Kasumi-1 (cell line): ENCODE data around the gene GRM4.
"Not testable (repeated sequence)": the region's sequence is repeated elsewhere in the genome, so short reads cannot be mapped to it uniquely, and the experiment has no call there.

ENCODE experiments used
- DNase-seq, 2 experiments: peaks; one replicate each; lab custom pipeline; 2025; lab: John Stamatoyannopoulos, UW

Gene GRM4

DNA sequence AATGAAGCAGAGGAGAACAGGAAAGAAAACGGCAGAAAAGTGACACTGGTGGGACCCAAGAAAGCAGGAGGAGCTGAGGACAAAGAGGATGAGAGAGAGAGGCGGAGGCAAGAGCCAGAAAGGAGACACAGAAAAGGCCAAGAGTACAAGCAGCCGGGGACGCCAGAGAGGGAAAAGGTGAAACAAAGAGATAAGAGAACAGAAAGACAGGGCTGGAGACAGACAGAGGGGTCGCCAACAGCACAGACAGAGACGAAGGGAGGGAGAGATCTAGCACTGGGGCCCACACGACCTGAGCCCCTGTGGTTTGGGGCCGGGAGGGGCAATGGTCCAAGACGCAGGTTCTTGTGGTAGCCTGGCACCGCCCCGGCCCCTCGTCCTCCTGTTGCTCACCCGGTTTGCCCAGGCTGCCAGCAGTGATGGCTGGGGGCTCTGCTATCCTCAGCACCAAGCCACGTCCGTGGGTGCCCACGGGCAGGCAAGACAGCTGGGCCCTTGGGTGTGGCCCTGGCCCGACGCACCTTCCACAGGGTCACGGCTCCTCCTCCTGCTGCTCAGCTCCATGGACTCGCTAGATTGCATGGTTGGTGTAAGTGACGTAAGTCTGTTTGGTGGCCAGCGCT, 123.5 kb downstream of the GRM4 start:
- DNase-seq: no peak

DNA sequence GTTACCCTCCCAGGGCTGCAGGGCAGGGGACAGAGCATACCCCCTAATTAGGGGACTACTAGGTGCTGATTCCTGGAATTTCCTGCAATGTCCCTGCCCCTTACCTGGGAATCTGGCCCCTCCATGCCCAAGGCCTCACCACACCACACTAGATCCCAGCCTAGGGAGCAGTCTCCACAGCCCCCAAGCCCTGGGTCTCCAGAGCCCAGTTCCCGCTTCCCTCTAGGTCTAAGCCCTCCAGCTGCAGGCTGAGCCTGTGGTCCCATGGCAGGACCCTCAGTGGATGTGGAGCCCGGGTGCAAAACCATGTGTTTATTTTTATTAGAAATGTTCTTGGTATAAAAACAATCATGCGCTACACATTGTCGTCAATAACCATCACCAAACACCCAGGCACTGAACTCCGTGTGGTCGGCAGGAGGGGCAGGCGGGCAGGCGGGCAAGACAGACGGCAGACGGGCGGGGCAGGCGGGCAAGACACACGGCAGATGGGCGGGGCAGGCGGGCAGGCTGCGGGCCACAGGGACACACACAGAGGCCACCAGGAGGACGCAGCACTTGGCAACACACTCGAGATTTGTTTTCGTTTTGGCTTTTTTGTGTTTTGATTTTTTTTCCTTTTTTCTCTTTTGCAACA, 124.2 kb downstream of the GRM4 start:
- no peak for DNase-seq

DNA sequence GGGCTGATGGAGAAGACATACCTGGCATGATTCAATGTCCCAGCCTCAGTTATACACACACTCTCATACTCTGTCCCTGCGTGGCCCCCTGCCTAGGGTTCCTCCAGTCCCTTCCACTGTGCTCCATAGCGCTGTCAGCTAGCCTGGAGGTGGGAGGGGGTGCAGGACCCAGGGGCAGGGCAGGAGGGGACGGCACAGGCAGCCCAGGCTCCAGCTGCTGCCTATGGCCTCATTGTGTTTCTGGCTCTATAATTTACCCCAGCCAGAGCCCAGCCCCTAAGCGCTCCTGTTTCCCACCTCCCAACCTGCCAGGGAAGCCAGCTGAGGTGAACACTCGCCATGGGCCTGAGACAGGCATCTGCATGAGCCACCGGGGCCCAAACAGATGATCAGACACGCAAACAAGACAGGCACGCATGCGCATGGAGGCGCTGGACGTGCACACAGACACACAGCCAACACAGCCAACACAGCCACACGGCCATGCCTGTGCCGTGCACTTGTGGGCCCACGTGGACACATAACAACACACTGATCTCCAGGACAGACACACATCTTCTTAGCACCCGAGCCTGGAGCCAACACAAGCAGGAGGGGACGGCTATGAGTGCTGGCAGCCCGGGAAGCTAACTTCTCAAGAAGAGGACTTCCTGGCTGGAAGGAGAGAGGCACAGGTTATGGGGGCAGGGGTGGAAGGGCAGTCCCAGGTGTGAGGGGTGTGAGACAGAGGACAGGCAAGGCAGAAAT, 124.9 kb downstream of the GRM4 start:
- no peak for DNase-seq

DNA sequence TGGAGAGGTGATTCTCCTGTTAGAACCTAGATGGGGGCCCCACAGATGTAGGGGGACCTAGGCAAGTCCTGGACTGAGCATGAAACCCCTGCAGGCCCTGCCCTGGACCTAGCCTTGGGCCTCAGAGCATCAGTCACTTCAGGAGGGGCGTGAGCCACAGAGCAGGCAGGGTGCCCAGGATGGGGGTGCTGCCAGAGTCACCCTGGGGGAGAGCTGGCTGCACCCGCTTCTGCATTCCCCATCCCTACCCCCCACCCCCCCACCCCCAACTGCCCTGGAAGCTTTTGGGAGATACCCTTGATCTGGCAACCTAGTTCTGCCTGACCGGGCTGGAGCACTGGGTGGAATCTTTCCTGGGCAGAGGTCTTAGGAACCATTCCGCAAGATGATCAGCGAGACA, 125.6 kb downstream of the GRM4 start:
- no peak for DNase-seq

DNA sequence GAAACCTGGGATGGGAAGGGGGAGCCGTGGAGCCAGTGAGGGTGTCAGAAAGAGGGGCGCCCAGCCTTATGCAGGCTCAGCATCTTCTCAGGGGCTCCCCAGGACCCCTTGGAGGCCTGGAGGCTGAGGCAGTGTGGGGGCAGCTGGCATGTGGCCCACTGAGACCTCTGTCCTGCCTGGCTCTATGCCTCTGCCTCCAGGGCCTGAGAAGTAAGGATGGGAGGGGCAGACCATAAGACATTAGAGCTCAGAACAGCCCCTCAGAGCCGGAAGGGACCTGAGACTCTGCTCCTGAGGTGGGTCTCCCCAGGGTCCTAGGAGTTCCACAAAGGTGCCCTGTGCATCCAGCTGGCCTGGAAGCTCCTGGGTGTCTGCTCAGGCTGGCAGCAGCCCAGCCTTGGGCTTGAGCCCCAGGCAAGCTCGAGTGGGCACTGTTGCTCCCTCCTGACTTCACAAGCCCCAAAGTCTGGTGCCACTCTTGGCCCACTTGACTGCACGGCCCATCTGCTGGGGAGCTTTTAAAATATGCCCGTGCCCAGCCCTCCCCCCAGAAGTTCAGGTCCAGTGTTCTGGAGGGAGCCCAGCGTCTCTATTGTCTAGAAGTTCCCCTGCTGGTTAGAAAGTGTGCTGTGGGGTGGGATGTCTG, 126.8 kb downstream of the GRM4 start:
- no peak for DNase-seq

DNA sequence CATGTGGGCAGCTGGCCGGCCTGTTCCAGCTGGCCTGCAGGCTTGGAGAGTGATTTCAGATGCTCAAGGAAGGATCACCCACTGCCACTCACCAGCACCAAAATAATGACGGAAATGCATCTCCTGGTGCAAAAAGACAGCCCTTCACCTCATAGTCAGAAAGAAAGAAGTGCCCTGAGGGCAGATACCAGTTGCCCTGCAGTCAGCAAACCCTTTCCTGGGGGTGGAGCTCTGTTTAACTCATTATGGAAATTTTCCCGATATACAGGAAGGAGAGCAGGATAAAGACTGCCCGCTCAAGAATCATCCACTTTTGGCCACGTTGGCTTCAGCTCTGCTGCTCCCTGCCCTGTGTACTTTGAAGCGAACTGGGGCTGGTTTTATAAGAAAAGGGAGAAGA, 127.9 kb downstream of the GRM4 start:
- no peak for DNase-seq

DNA sequence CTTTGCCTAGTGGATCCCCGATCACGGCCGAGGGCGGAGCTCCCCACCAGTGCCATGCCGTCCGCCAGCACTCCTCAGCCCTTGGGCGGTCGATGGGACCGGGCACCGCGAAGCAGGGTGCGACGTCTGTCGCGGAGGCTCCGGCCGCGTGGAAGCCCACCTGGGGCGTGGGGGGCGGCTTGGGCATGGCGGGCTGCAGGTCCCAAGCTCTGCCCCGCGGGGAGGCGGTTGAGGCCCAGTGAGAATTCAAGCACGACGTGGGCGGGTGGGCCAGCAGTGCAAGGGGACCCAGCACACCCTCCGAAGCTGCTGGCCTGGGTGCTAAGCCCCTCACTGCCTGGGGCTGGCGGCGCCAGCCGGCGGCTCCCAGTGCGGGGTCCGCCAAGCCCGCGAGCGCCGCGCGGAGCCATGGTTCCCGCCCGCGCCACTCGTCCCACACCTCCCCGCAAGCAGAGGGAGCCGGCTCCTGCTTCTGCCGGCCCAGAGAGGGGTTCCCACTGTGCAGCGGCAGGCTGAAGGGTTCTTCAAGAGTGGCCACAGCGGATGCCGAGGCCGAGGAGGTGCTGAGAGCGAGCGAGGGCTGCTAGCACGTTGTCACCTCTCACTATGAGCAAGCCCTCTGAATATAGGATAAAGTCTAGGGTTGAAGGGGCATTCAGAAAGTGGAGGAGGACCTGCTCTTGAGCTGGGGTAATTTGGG, 128.6 kb downstream of the GRM4 start:
- no peak for DNase-seq

DNA sequence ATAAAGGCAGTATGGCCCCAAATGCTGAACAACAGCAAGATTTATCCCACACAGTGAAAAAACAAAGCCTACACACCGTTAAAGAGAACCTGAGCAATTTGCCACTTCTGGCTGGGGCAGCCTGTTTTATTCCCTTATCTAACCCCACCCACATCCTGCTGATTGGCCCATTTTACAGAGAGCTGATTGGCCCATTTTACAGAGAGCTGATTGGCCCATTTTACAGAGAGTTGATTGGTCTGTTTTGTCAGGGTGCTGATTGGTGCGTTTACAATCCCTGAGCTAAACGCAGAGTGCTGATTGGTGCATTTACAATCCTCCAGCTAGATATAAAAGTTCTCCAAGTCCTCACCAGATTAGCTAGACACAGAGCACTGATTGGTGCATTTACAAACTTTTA, 129.3 kb downstream of the GRM4 start:
- not testable (repeated sequence) for DNase-seq

DNA sequence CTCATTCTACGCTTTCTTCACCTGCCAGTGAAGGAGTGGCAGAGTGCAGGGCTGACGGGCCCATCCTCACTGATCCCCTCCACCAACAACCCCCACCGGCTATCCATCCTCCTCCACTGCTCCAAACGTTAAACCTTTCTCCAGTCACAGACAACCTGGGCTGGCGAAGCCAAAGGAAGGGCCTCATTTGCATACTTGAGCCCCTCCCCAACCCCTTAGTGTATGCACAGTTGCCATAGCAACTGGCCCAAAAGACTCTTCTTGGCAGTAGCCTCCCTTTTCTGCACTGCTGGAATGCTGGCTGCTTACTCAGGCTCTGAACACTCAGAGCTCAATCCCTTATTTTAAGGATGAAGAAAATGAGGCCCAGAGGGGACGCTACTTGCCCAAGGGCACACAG, 130.3 kb downstream of the GRM4 start:
- DNase-seq: no peak

DNA sequence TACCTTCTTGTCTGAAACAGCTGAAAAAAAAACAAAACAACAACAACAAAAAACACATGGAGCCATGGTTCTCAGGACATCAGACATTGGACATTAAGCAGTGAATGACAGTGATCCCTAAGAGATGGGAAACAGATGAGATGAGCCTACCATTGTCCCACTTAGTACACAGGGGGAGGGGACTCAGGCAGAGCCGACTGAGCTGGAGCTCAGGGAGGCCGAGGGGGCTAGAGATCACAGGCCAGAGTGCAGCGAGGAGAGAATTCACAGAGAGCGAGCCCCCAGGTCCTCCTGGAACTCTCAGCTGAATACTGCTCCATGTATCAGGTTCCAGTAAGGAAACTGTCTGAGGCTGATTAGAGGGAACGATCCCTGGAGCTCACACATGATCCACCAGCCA, 134.6 kb downstream of the GRM4 start:
- DNase-seq: no peak

DNA sequence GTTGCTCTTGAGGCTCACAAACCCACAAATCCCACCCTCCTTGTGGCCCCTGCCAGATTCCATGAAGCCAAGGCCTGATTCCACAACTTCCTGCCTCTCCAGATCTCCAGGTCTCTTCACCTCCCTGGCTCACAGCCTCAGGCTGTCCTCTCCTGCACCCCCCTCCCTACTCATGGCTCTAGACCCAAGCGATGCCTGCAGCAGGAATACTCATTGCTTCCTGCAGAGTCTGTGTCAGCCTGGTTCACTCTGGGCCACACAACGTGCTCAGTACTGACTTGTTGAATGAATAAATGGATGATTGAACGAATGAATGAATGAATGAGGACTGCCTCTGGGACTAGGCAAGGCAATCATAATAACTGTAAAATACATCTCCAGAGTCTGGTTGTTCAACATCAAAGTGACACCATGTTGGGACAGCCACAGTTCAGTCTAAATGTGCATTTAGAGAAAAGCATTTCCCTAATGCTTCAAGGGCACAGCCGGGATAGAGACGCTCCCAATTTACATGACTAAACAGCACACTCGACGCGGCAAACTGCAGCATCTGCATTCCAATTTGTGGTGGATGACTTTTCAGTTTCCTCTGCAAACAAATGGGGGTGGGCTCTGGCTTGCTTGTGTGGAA, 139.9 kb downstream of the GRM4 start:
- no peak for DNase-seq

DNA sequence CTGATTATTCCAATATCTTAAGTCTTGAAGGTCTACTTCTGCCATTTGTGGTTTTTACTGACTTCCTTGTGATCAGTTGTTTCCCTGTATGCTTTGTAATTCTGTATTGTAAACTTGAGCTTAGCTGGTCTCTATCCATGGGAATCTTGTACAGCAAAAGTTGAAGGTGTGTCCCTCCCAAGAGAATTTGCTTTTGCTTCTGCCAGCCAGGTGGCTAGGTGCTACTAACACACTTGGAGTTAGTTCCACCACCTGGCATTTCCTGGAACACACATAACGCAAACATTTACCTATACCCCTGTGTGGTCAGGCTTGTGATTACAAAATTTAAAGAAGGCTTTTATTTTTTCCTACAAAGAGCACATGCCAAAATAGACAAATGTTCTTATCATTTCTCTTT, 141.2 kb downstream of the GRM4 start:
- no peak for DNase-seq

DNA sequence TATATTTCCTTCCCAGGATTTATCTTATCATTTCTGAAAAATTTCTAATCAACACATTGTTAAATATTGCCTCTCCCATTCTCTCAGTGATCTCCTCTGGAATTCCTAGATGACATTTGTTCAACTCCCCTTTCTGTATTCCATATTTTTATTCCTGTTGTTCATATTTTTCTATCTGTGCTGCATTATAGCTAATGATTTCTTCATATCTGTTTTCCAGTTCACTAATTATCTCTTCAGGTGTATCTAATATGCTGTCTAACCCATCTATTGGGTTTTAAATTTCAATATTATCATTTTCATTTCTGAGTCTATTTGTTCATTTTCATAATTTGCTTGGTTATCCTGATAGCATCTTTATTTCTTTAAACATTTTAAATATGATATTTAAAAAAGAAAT, 141.9 kb downstream of the GRM4 start:
- no peak for DNase-seq

DNA sequence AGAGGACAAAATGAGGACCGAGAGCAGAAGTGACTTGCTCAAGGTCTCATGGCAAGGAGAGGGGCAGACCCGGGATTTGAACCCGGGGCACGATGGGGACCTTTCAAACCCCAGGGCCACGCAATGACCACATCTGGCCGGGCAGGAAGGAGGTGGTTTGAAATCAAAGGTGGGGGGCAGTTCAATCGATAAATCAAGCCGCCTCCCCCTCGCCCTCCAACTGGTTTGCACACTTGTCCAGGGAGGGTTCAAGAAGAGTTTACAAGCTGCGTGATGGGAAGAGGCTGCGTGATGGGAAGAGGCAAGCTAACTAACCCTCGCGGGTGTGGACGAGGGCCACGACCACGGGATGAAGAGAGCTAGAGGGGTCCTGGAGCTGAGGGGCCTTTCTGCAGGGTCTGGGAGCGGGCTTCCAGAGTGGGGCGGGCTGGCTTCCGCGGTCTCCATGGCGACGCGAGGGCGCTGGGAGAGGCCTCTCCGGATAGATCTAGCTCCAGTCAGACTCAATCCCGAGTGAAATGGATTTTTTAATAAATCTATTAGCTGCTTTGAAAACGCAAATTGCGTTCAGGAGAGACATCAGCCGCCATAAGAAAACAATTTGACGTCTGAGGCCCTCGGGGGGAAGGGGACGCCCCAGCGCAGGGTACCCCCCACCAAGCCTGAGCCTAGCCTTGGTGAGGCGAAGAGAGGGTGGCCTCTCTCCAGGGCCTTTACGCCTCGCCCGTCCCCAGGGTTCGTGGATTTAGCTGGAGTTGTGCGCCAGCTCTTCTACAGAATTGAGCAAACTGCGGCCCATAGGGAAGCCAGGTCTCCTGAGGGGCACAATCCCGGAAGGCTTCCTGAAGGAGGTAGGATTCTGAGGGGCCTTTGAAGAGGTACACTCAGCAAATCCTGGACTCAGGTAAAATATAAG, 143.9 kb downstream of the GRM4 start:
- DNase-seq: no peak

DNA sequence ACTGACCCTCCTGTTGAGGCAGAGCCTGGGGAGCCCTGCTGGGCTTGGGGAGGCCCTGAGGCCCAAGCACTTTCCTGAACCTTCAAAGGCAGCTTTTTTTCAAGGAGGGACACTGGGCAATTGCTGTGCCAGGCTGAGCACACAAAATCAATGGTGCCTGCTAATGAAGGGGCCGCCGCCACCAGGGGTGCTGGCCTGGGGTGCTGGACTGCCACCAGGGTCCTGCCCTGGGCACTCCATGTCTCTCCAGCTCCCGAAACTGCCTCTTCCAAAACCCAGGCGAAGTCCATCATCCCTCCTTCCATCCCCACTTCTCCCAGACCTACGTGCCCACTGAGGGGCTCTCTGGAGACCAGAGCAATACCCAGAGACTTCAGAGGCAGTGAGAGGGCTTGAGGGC, 145.6 kb downstream of the GRM4 start:
- DNase-seq: no peak

DNA sequence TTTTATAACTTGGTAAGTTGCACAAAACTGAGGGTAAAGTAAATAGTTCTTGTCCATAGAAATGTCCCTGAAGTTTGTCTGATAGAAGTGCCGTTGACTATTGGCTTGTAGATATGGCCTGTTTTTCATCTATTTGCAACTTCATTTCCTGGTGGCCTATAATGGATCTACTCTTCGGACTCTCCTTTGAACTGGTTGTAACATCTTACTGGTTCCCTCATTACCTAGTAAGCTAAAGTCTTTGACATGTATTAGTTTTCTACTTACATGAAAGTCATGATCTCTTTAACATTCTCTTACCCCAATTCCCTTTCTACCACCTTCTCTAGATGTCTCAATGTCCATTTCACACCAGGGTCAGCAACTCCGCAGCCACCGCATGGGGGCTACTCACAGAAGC, 146.3 kb downstream of the GRM4 start:
- DNase-seq: no peak

DNA sequence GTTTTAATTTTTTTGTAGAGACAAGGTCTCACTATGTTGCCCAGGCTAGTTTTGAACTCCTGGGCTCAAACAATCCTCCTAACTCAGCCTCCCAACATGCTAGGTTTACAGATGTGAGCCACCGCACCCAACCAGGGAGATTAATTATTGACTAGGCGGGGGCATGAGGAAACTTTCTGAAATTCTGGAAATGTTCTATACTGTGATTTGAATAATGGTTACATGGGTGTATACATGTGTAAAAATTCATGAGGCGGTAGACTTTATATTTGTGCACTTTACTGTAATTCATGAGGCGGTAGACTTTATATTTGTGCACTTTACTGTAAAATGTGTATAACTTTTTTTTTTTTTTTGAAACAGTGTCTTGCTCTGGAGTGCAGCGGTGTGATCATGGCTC, 147.2 kb downstream of the GRM4 start:
- DNase-seq: no peak

DNA sequence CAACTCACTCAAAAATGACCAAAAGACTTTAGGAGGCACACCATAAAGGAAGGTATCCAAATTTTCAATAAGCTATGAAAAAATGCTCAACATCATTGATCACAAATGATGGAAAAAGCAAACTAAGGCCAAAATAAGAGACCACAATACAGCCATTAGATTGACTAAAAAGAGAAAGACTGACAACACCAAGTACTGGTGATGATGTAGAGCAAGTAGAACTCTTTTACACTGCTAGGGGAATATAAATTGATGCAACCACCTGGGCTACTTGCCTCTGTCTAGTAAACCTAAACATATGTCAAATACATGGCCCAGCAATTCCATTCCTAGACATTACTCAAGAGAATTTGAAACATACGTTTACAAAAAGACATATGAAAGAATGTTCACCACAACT, 148.6 kb downstream of the GRM4 start:
- DNase-seq: no peak

DNA sequence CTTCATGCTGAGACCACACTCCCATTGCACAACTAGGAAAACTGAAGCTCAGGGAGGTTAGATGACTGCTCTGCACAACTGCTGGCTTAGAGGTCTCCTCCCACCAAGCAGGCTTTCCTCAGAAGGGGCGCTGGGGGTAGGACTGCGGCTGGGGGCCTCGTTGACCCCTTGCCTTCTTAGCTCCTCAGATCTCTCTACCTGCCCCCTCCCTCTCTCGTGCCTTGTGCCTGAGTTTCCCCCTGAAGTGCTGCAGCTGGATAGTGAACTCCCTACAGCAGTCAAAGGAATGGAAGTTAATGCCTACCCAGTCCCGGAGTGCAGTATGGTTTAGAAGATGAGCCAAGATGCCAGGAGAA, 149.8 kb downstream of the GRM4 start:
- DNase-seq: no peak

DNA sequence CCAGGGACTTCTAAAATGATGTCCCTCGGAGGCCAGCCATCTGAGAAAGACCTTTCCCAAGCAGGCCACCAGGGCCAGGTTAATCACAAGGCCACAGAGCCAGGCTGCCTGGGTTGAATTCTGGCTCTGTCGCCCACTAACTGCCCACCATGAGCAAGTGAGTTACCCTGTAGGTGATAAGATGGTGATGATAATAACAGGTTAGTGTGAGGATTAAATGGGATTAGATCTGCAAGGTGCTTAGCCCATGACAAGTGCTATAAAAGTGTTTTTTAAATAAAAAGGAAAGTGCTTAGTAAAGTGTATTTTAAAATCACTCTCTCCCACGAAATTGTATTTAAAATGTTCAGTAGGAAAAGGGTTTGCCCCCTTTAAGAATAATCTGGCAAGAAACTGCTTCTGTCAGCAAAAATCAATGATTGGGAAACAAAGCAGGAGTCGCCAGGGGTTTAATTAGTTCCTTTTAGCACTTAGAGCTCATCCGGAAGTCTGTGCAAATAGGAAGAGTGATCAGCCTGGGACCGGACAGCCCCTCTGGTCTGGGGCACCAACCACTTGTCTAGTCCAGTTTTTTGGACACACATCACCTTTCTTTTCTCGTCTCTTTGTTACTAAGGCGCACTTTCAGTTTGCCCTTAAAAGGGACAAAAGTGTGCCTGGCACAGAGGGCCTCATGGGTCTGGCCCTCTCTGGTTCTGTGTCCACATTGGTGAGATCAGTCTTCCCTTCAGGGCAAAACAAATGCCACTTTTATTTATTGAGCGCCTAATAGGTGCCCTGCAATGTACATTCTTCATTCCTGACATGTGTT, 150.4 kb downstream of the GRM4 start:
- DNase-seq: no peak
